GM15510 (cell line): ENCODE data around the gene C17orf67.

Experiments
- POLR2A ChIP-seq: IDR thresholded peaks from 3 replicates; pipeline ENCODE4 v1.6.1; 2011; ENCODE audit warnings: borderline replicate concordance; ENCODE audit not compliant: insufficient read length; ENCODE audit errors: extremely low read depth

C17orf67 gene

GRCh38 chr17:56833809-56834379 lies at the start of gene C17orf67, which contains the start of gene DGKE:
TSS of gene C17orf67 (minus strand) at chr17:56833920. CDS start at chr17:56815810, 18,110 bp downstream.
TSS of gene DGKE (plus strand) at chr17:56834151. CDS start at chr17:56834796, 645 bp downstream.
- peak; percentile 72 for TF ChIP-seq POLR2A

GRCh38 chr17:56881685-56882295 lies 48.1 kb upstream of the C17orf67 start:
- no peak for TF ChIP-seq POLR2A

- no peak for TF ChIP-seq POLR2A
Observed at GRCh38 chr17:56880571-56880970, 46.9 kb upstream of the C17orf67 start.

- no peak for TF ChIP-seq POLR2A
Observed at GRCh38 chr17:56880133-56880532, 46.4 kb upstream of the C17orf67 start.

GRCh38 chr17:56879280-56879679 lies 45.6 kb upstream of the C17orf67 start:
- TF ChIP-seq POLR2A: no peak

- no peak for TF ChIP-seq POLR2A
Observed at GRCh38 chr17:56876766-56877179, 43.1 kb upstream of the C17orf67 start.

- no peak for TF ChIP-seq POLR2A
Observed at GRCh38 chr17:56870081-56870651, 36.4 kb upstream of the C17orf67 start.

GRCh38 chr17:56868716-56869115 lies 35.0 kb upstream of the C17orf67 start:
- no peak for TF ChIP-seq POLR2A

GRCh38 chr17:56867948-56868376 lies 34.2 kb upstream of the C17orf67 start:
- no peak for TF ChIP-seq POLR2A

- TF ChIP-seq POLR2A: no peak
Observed at GRCh38 chr17:56866496-56866895, 32.8 kb upstream of the C17orf67 start.

- TF ChIP-seq POLR2A: no peak
Observed at GRCh38 chr17:56866076-56866475, 32.4 kb upstream of the C17orf67 start.

GRCh38 chr17:56863974-56864373 lies 30.3 kb upstream of the C17orf67 start:
- TF ChIP-seq POLR2A: no peak

GRCh38 chr17:56861899-56862298 lies 28.2 kb upstream of the C17orf67 start:
- no peak for TF ChIP-seq POLR2A

- TF ChIP-seq POLR2A: no peak
Observed at GRCh38 chr17:56851008-56851407, 17.3 kb upstream of the C17orf67 start.

GRCh38 chr17:56850591-56850990 lies 16.9 kb upstream of the C17orf67 start:
- no peak for TF ChIP-seq POLR2A

- TF ChIP-seq POLR2A: no peak
Observed at GRCh38 chr17:56849131-56849530, 15.4 kb upstream of the C17orf67 start.

GRCh38 chr17:56847106-56847505 lies 13.4 kb upstream of the C17orf67 start:
- TF ChIP-seq POLR2A: no peak

- TF ChIP-seq POLR2A: no peak
Observed at GRCh38 chr17:56845934-56846333, 12.2 kb upstream of the C17orf67 start.
